Vagina (tissue), 2 donors: ENCODE results near the gene RASA2.

Experiments
- POLR2A ChIP-seq, 2 donors: fragments of 450-650 bp; IDR thresholded peaks; one replicate each; pipeline ENCODE4 v1.6.1; 2017; ENCODE audit warnings: antibody characterized with exemption in 2 of 2, mild to moderate bottlenecking in 2 of 2, moderate library complexity in 2 of 2
- POLR2AphosphoS5 ChIP-seq, 2 donors: sonication (generic); formaldehyde crosslinking; IDR thresholded peaks; one replicate each; pipeline ENCODE4 v1.9.0; 2017; ENCODE audit warnings: antibody characterized with exemption in 2 of 2, mild to moderate bottlenecking in 2 of 2, low read depth in 1 of 2; ENCODE audit not compliant: insufficient read depth in 1 of 2
- TF ChIP-seq, protein P1 (sequence below), 3 experiments: fragments of 450-650 bp in 2 of 3; fragments of 200-600 bp in 1 of 3; sonication (generic) in 1 of 3; IDR thresholded peaks; one replicate each; pipeline ENCODE4 v1.5.1; 2017 to 2019; ENCODE audit warnings: antibody characterized with exemption in 3 of 3, mild to moderate bottlenecking in 2 of 3, moderate library complexity in 2 of 3

DNA sequence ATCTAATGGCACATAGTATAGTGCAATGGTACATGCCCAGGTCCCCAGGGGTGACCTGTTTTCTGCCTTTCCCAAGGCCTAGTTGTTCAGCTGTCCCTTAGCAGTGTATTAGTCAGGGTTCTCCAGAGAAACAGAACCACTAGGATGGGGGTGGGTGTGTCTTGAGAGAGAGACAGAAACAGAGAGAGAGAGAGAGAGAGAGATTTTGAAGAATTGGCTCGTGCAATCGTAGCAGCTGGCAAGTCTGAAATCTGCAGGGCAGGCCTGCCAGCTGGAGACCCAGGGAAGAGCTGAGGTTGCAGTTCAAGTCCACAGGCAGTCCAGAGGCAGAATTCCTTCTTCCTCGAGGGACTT is 160.7 kb downstream of the RASA2 start:
- TF ChIP-seq, protein P1, sequence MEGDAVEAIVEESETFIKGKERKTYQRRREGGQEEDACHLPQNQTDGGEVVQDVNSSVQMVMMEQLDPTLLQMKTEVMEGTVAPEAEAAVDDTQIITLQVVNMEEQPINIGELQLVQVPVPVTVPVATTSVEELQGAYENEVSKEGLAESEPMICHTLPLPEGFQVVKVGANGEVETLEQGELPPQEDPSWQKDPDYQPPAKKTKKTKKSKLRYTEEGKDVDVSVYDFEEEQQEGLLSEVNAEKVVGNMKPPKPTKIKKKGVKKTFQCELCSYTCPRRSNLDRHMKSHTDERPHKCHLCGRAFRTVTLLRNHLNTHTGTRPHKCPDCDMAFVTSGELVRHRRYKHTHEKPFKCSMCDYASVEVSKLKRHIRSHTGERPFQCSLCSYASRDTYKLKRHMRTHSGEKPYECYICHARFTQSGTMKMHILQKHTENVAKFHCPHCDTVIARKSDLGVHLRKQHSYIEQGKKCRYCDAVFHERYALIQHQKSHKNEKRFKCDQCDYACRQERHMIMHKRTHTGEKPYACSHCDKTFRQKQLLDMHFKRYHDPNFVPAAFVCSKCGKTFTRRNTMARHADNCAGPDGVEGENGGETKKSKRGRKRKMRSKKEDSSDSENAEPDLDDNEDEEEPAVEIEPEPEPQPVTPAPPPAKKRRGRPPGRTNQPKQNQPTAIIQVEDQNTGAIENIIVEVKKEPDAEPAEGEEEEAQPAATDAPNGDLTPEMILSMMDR (IDR thresholded peaks at IDR 0.05): no peak
- TF ChIP-seq POLR2A (IDR thresholded peaks at IDR 0.05) (no peak), POLR2AphosphoS5 (IDR thresholded peaks at IDR 0.05; ENCODE audit: insufficient read depth in 1 of 2, low read depth in 1 of 2) (no peak)
